Muscle of leg (tissue), 11 donors: ENCODE data around the gene LEKR1. TPM values are rescaled to one million over a fixed set of nuclear protein-coding genes. Genes with fewer than 3 reads are reported as not detected.

Experiments used
- DNase-seq: peaks from one replicate; pipeline ENCODE4 v3.0.0; 2013
- H3K27ac ChIP-seq: one replicate; pipeline ENCODE4 v1.5.1; 2013; ENCODE audit warnings: mild to moderate bottlenecking, low read length, control low read depth
- H3K27me3 ChIP-seq: one replicate; pipeline ENCODE4 v1.6.1; 2013; ENCODE audit warnings: low read length; ENCODE audit not compliant: control insufficient read depth, insufficient read depth
- H3K36me3 ChIP-seq: one replicate; pipeline ENCODE4 v1.6.1; 2013; ENCODE audit warnings: low read length; ENCODE audit not compliant: control insufficient read depth, insufficient read depth
- H3K4me1 ChIP-seq: one replicate; pipeline ENCODE4 v1.6.1; 2013; ENCODE audit warnings: low read length; ENCODE audit not compliant: control insufficient read depth, insufficient read depth
- H3K4me3 ChIP-seq: one replicate; pipeline ENCODE4 v1.5.1; 2013; ENCODE audit warnings: low read length, control low read depth
- H3K9me3 ChIP-seq: replicated peaks from 2 replicates; pipeline ENCODE4 v1.6.1; 2013; ENCODE audit warnings: low read depth, low read length; ENCODE audit not compliant: control insufficient read depth
- WGBS: methylation state at CpG from one replicate; pipeline ENCODE4 v1.1.5; 2013; ENCODE audit warnings: missing lambda C conversion rate; ENCODE audit not compliant: insufficient coverage; 5-methylcytosine and 5-hydroxymethylcytosine counted together
- polyA plus RNA-seq, 8 donors: library from polyadenylated mRNA; unstranded; fragments of 120-200 nt; gene quantifications; one replicate each; pipeline versions ENCODE4 v1.2.1 to v1.2.3, GENCODE V29; 2013; ENCODE audit warnings: inconsistent platforms in 1 of 8, low replicate concordance in 1 of 8; ENCODE audit not compliant: insufficient read length in 8 of 8, insufficient read depth in 1 of 8
- total RNA-seq: library from RNA; stranded (reverse); fragments of 120-200 nt; gene quantifications from one replicate; pipeline ENCODE4 v1.2.4, GENCODE V29; 2013

LEKR1 gene
- total and polyA plus RNA-seq, 9 donors = 0.15 to 1.5 (median 0.66) TPM

- Histone ChIP-seq H3K27me3 (no peaks in the 10 kb centered on the region), H3K4me1 (peaks cover 4% of the 10 kb centered on the region), H3K36me3 (no peaks in the 10 kb centered on the region), H3K4me3 (no peak overlapping the region), H3K9me3 (no peaks in the 10 kb centered on the region), H3K27ac (no peak overlapping the region)
- 89% methylated on average over 2 of the region's 5 CpGs for WGBS
- no peak for DNase-seq
These were observed 268.8 kb downstream of the LEKR1 start for GRCh38 chr3:157094751-157095480.

Other genes with a start within 250 kb of the LEKR1 start
- 11.5 TPM for gene TIPARP, start 151.8 kb upstream of the LEKR1 start, total RNA-seq
- 10 to 100 TPM in 2 of 8 donors, 1 to 10 TPM in 6; 5.1 to 10.8 (median 7.2) TPM for gene TIPARP, start 151.8 kb upstream of the LEKR1 start, polyA plus RNA-seq